Activated naive CD8-positive, alpha-beta T cell treated with anti-CD3 and anti-CD28 coated beads for 36 hours (primary cell): ENCODE data around the gene ROR1. TPM values are rescaled to one million over a fixed set of nuclear protein-coding genes. Genes with fewer than 3 reads are reported as not detected.

Source experiments
- DNase-seq: peaks from one replicate; pipeline ENCODE4 v3.0.0; 2021
- H3K27ac Mint-ChIP-seq: one replicate; pipeline ENCODE4 v1.8.0; 2022; ENCODE audit warnings: mild to moderate bottlenecking, moderate library complexity, mixed read lengths
- H3K27me3 Mint-ChIP-seq: one replicate; pipeline ENCODE4 v1.8.0; 2022; ENCODE audit warnings: mild to moderate bottlenecking, mixed read lengths
- H3K36me3 Mint-ChIP-seq: one replicate; pipeline ENCODE4 v1.8.0; 2021; ENCODE audit warnings: mild to moderate bottlenecking, mixed read lengths
- H3K4me1 Mint-ChIP-seq: one replicate; pipeline ENCODE4 v1.8.0; 2021; ENCODE audit warnings: mixed read lengths
- H3K4me3 Mint-ChIP-seq: one replicate; pipeline ENCODE4 v1.8.0; 2022; ENCODE audit warnings: mild to moderate bottlenecking, moderate library complexity, mixed read lengths
- H3K9me3 Mint-ChIP-seq: one replicate; pipeline ENCODE4 v1.8.0; 2022; ENCODE audit warnings: mixed read lengths
- total RNA-seq, 2 experiments: library from RNA; stranded (reverse); gene quantifications; one replicate each; pipeline ENCODE4 v1.2.3, GENCODE V29; 2021

ROR1 gene
- total RNA-seq, 2 experiments from 2014 or later, result not detected

- Mint-ChIP-seq H3K36me3 (no peaks in the 10 kb centered on the region), H3K4me1 (no peaks in the 10 kb centered on the region), H3K9me3 (no peaks in the 10 kb centered on the region), H3K27ac (no peak overlapping the region), H3K27me3 (no peaks in the 10 kb centered on the region), H3K4me3 (no peak overlapping the region)
- no peak for DNase-seq
Measured at GRCh38 chr1:64051796-64052195, 278.0 kb downstream of the ROR1 start.

- no peaks in the 10 kb centered on the region for H3K36me3 Mint-ChIP-seq
- H3K27ac Mint-ChIP-seq, result no peak overlapping the region
- no peaks in the 10 kb centered on the region for H3K4me1 Mint-ChIP-seq
- no peak overlapping the region for H3K4me3 Mint-ChIP-seq
- DNase-seq, result no peak
- no peaks in the 10 kb centered on the region for H3K27me3 Mint-ChIP-seq
- H3K9me3 Mint-ChIP-seq, result no peaks in the 10 kb centered on the region
Measured at GRCh38 chr1:64052777-64053176, 279.0 kb downstream of the ROR1 start.

- H3K9me3 Mint-ChIP-seq, result peaks cover 4% of the 10 kb centered on the region
- no peaks in the 10 kb centered on the region for H3K36me3 Mint-ChIP-seq
- no peaks in the 10 kb centered on the region for H3K4me1 Mint-ChIP-seq
- H3K4me3 Mint-ChIP-seq, result no peak overlapping the region
- no peak overlapping the region for H3K27ac Mint-ChIP-seq
- DNase-seq, result no peak
- no peaks in the 10 kb centered on the region for H3K27me3 Mint-ChIP-seq
Measured at GRCh38 chr1:64055310-64055709, 281.5 kb downstream of the ROR1 start.

GRCh38 chr1:64059556-64059955 is 285.7 kb downstream of the ROR1 start:
- Mint-ChIP-seq H3K27me3 (peaks cover 4% of the 10 kb centered on the region), H3K4me1 (no peaks in the 10 kb centered on the region), H3K4me3 (no peak overlapping the region), H3K36me3 (no peaks in the 10 kb centered on the region), H3K27ac (no peak overlapping the region), H3K9me3 (peaks cover 7% of the 10 kb centered on the region)
- no peak for DNase-seq

- DNase-seq, result no peak
- Mint-ChIP-seq H3K4me1 (no peaks in the 10 kb centered on the region), H3K27ac (no peak overlapping the region), H3K4me3 (no peak overlapping the region), H3K27me3 (peaks cover 4% of the 10 kb centered on the region), H3K9me3 (peaks cover 7% of the 10 kb centered on the region), H3K36me3 (no peaks in the 10 kb centered on the region)
Measured at GRCh38 chr1:64060611-64061302, 286.9 kb downstream of the ROR1 start.

GRCh38 chr1:64061430-64062104 is 287.8 kb downstream of the ROR1 start:
- H3K27ac Mint-ChIP-seq, result no peak overlapping the region

GRCh38 chr1:64062529-64062928 is 288.7 kb downstream of the ROR1 start:
- no peaks in the 10 kb centered on the region for H3K36me3 Mint-ChIP-seq
- no peak overlapping the region for H3K27ac Mint-ChIP-seq
- H3K9me3 Mint-ChIP-seq, result peaks cover 7% of the 10 kb centered on the region
- no peak overlapping the region for H3K4me3 Mint-ChIP-seq
- no peak for DNase-seq
- H3K27me3 Mint-ChIP-seq, result peaks cover 4% of the 10 kb centered on the region
- H3K4me1 Mint-ChIP-seq, result no peaks in the 10 kb centered on the region

More at GRCh38 chr1:64061430-64062104, 287.8 kb downstream of the ROR1 start:
- Mint-ChIP-seq H3K4me1 (no peaks in the 10 kb centered on the region), H3K27me3 (peaks cover 4% of the 10 kb centered on the region), H3K36me3 (no peaks in the 10 kb centered on the region), H3K4me3 (no peak overlapping the region), H3K9me3 (peaks cover 7% of the 10 kb centered on the region)
- DNase-seq, result no peak

GRCh38 chr1:64062941-64063581 is 289.2 kb downstream of the ROR1 start:
- Mint-ChIP-seq H3K27me3 (peaks cover 4% of the 10 kb centered on the region), H3K27ac (no peak overlapping the region), H3K9me3 (peaks cover 7% of the 10 kb centered on the region), H3K4me3 (no peak overlapping the region), H3K36me3 (no peaks in the 10 kb centered on the region), H3K4me1 (no peaks in the 10 kb centered on the region)
- no peak for DNase-seq

GRCh38 chr1:64065571-64065970 is 291.8 kb downstream of the ROR1 start:
- H3K4me1 Mint-ChIP-seq, result no peaks in the 10 kb centered on the region
- H3K4me3 Mint-ChIP-seq, result no peak overlapping the region
- peaks cover 4% of the 10 kb centered on the region for H3K27me3 Mint-ChIP-seq

GRCh38 chr1:64072089-64072793 is 298.4 kb downstream of the ROR1 start:
- no peaks in the 10 kb centered on the region for H3K4me1 Mint-ChIP-seq
- no peaks in the 10 kb centered on the region for H3K9me3 Mint-ChIP-seq
- no peaks in the 10 kb centered on the region for H3K36me3 Mint-ChIP-seq

More at GRCh38 chr1:64065571-64065970, 291.8 kb downstream of the ROR1 start:
- peaks cover 3% of the 10 kb centered on the region for H3K9me3 Mint-ChIP-seq
- no peak for DNase-seq
- H3K36me3 Mint-ChIP-seq, result no peaks in the 10 kb centered on the region
- no peak overlapping the region for H3K27ac Mint-ChIP-seq

GRCh38 chr1:64073705-64074104 is 299.9 kb downstream of the ROR1 start:
- Mint-ChIP-seq H3K27me3 (no peaks in the 10 kb centered on the region), H3K27ac (no peak overlapping the region), H3K4me3 (no peak overlapping the region), H3K4me1 (no peaks in the 10 kb centered on the region), H3K36me3 (no peaks in the 10 kb centered on the region), H3K9me3 (no peaks in the 10 kb centered on the region)
- DNase-seq, result no peak

More at GRCh38 chr1:64072089-64072793, 298.4 kb downstream of the ROR1 start:
- Mint-ChIP-seq H3K27me3 (no peaks in the 10 kb centered on the region), H3K4me3 (no peak overlapping the region), H3K27ac (no peak overlapping the region)
- no peak for DNase-seq

- no peak for DNase-seq
- Mint-ChIP-seq H3K27ac (no peak overlapping the region), H3K4me3 (no peak overlapping the region), H3K36me3 (no peaks in the 10 kb centered on the region), H3K9me3 (no peaks in the 10 kb centered on the region), H3K27me3 (no peaks in the 10 kb centered on the region), H3K4me1 (no peaks in the 10 kb centered on the region)
Measured at GRCh38 chr1:64074767-64075166, 300.9 kb downstream of the ROR1 start.

- no peak for DNase-seq
- Mint-ChIP-seq H3K27me3 (no peaks in the 10 kb centered on the region), H3K4me1 (no peaks in the 10 kb centered on the region), H3K27ac (no peak overlapping the region), H3K36me3 (no peaks in the 10 kb centered on the region), H3K4me3 (no peak overlapping the region), H3K9me3 (no peaks in the 10 kb centered on the region)
Measured at GRCh38 chr1:64077281-64077940, 303.6 kb downstream of the ROR1 start.

- Mint-ChIP-seq H3K4me1 (no peaks in the 10 kb centered on the region), H3K9me3 (no peaks in the 10 kb centered on the region), H3K36me3 (no peaks in the 10 kb centered on the region), H3K27ac (no peak overlapping the region), H3K4me3 (no peak overlapping the region), H3K27me3 (no peaks in the 10 kb centered on the region)
- DNase-seq, result no peak
Measured at GRCh38 chr1:64080941-64081562, 307.2 kb downstream of the ROR1 start.
